Body of pancreas (tissue), 4 donors: ENCODE results near the gene BROX.

Source experiments
- CTCF ChIP-seq, 7 experiments: fragments of 450-650 bp in 4 of 7; fragments of 200-600 bp in 3 of 7; sonication (generic) in 3 of 7; IDR thresholded peaks; one replicate each; pipeline ENCODE4 v1.5.1; 2016 to 2019; ENCODE audit warnings: antibody characterized with exemption in 7 of 7
- POLR2A ChIP-seq, 3 donors: fragments of 450-650 bp; IDR thresholded peaks; one replicate each; pipeline ENCODE4 v1.6.1; 2016; ENCODE audit warnings: antibody characterized with exemption in 3 of 3, mild to moderate bottlenecking in 2 of 3

GRCh38 chr1:222739465-222739864 is 27.1 kb downstream of the BROX start:
- TF ChIP-seq CTCF (IDR thresholded peaks at IDR 0.05) (no peak), POLR2A (IDR thresholded peaks at IDR 0.05) (no peak)
